HL-60 (cell line): Measurements from ENCODE around the gene TMBIM4.

ENCODE experiments used
- DNase-seq, 2 experiments: peaks; one replicate each; pipeline ENCODE4 v3.0.0-alpha.2; 2010 to 2020; ENCODE audit warnings: low read depth in 1 of 2, low spot score in 1 of 2
- H3K27ac ChIP-seq: fragments of 250-450 bp; sonication (Bioruptor Pico); replicated peaks from 2 replicates; pipeline ENCODE4 v1.5.1; 2020; ENCODE audit warnings: mild to moderate bottlenecking, moderate library complexity
- H3K27me3 ChIP-seq: fragments of 250-450 bp; sonication (Bioruptor Pico); 2 replicates; pipeline ENCODE4 v1.5.1; 2021; ENCODE audit warnings: mild to moderate bottlenecking, moderate library complexity; ENCODE audit not compliant: insufficient read depth, poor library complexity, severe bottlenecking
- H3K4me3 ChIP-seq: replicated peaks from 2 replicates; pipeline ENCODE4 v1.5.1; 2011; ENCODE audit warnings: mild to moderate bottlenecking, control low read depth, low read length; ENCODE audit not compliant: insufficient read depth
- GABPA ChIP-seq: IDR thresholded peaks from 2 replicates; pipeline ENCODE4 v1.6.1; 2012; ENCODE audit warnings: low read depth
- POLR2AphosphoS5 ChIP-seq: IDR thresholded peaks from 2 replicates; pipeline ENCODE4 v1.6.1; 2012; ENCODE audit warnings: low read depth
- SPI1 ChIP-seq: IDR thresholded peaks from 2 replicates; pipeline ENCODE4 v1.6.1; 2012; ENCODE audit warnings: low read depth, mild to moderate bottlenecking, borderline replicate concordance
- TF ChIP-seq, protein P1 (sequence below): IDR thresholded peaks from one replicate; pipeline ENCODE4 v1.5.1; 2011; ENCODE audit warnings: low read length, control low read depth, inconsistent platforms; ENCODE audit not compliant: insufficient read depth
- TF ChIP-seq, protein P2 (sequence below): IDR thresholded peaks from 2 replicates; pipeline ENCODE4 v1.6.1; 2012; ENCODE audit warnings: low read depth; ENCODE audit not compliant: insufficient replicate concordance

Gene TMBIM4

DNA sequence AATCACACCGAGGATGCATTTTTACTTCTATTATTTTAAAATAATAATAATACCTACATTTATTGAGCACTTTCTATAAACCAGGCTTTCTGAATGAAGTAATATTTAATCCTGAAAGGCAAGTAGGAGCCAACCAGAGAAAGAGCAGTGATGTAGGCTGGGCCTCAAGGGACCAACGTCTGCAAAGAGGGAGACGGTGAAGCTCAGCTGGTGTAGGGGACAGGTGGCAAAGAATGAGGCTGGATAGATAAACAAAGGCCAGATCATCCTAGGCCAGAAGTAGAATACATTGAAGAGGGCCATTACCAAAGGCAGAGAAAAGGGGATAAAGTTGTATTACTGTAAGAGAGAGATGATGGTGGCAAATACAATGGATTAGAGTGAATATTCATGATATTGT is 810 bp upstream of the TMBIM4 start:
- no peaks in the 10 kb centered on the region for H3K27me3 ChIP-seq
- H3K27ac ChIP-seq, result peak overlapping the region; percentile 98
- peak overlapping the region; percentile 55 for H3K4me3 ChIP-seq
- TF ChIP-seq, protein P1, sequence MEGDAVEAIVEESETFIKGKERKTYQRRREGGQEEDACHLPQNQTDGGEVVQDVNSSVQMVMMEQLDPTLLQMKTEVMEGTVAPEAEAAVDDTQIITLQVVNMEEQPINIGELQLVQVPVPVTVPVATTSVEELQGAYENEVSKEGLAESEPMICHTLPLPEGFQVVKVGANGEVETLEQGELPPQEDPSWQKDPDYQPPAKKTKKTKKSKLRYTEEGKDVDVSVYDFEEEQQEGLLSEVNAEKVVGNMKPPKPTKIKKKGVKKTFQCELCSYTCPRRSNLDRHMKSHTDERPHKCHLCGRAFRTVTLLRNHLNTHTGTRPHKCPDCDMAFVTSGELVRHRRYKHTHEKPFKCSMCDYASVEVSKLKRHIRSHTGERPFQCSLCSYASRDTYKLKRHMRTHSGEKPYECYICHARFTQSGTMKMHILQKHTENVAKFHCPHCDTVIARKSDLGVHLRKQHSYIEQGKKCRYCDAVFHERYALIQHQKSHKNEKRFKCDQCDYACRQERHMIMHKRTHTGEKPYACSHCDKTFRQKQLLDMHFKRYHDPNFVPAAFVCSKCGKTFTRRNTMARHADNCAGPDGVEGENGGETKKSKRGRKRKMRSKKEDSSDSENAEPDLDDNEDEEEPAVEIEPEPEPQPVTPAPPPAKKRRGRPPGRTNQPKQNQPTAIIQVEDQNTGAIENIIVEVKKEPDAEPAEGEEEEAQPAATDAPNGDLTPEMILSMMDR, result no peak
- TF ChIP-seq, protein P2, sequence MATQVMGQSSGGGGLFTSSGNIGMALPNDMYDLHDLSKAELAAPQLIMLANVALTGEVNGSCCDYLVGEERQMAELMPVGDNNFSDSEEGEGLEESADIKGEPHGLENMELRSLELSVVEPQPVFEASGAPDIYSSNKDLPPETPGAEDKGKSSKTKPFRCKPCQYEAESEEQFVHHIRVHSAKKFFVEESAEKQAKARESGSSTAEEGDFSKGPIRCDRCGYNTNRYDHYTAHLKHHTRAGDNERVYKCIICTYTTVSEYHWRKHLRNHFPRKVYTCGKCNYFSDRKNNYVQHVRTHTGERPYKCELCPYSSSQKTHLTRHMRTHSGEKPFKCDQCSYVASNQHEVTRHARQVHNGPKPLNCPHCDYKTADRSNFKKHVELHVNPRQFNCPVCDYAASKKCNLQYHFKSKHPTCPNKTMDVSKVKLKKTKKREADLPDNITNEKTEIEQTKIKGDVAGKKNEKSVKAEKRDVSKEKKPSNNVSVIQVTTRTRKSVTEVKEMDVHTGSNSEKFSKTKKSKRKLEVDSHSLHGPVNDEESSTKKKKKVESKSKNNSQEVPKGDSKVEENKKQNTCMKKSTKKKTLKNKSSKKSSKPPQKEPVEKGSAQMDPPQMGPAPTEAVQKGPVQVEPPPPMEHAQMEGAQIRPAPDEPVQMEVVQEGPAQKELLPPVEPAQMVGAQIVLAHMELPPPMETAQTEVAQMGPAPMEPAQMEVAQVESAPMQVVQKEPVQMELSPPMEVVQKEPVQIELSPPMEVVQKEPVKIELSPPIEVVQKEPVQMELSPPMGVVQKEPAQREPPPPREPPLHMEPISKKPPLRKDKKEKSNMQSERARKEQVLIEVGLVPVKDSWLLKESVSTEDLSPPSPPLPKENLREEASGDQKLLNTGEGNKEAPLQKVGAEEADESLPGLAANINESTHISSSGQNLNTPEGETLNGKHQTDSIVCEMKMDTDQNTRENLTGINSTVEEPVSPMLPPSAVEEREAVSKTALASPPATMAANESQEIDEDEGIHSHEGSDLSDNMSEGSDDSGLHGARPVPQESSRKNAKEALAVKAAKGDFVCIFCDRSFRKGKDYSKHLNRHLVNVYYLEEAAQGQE, result no peak
- TF ChIP-seq POLR2AphosphoS5 (no peak), SPI1 (no peak), GABPA (no peak)
- DNase-seq, result no peak

DNA sequence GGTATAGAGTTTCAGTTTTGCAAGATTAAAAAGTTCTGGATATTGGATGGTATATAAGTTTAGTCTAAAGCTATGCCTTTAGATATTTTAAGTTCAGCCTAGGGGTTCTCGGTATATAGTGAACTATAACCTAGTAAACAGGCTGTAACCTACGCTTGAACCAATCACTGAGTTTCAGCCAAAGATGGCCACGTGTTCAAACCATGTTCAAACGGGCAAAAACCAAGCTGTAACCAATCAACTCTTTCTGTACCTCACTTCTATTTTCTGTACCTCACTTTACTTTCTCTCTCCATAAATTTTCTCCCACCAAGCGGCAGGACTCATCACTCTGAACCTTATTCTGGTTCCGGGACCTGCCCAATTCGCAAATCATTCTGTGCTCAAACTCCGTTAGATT is 1.4 kb downstream of the TMBIM4 start:
- peak in 1 of 2 experiments; percentile 29 for DNase-seq
- Histone ChIP-seq H3K27me3 (no peaks in the 10 kb centered on the region), H3K4me3 (peak overlapping the region; percentile 55), H3K27ac (peak overlapping the region; percentile 98)
- TF ChIP-seq SPI1 (no peak), POLR2AphosphoS5 (no peak), GABPA (no peak)
- TF ChIP-seq, protein P1, result no peak
- TF ChIP-seq, protein P2, result no peak

DNA sequence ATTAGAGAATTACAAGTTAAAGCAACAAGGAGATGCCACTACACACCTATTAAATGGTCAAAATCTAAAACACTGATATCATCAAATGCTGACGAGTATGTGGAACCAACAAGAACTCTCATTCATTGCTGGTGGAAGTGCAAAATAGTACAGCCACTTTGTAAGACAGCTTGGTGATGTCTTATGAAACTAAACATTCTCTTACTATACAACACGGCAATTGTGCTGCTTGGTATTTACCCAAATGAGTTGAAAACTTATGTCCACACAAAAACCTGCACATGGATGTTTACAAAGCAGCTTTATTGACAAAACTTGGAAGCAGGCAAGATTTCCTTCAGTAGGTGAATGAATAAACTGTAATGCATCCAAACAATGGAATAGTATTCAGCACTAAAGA is 3.2 kb downstream of the TMBIM4 start:
- TF ChIP-seq, protein P2, result no peak
- no peak for TF ChIP-seq SPI1
- TF ChIP-seq, protein P1, result no peak
- no peak for TF ChIP-seq POLR2AphosphoS5
- no peak for TF ChIP-seq GABPA
- no peak for DNase-seq
- no peak overlapping the region for H3K4me3 ChIP-seq
- no peaks in the 10 kb centered on the region for H3K27me3 ChIP-seq
- H3K27ac ChIP-seq, result no peak overlapping the region
